HepG2 (cell line): ENCODE results near the gene DNAAF3. TPM values are rescaled to one million over a fixed set of nuclear protein-coding genes. Genes with fewer than 3 reads are reported as not detected.

Experiments used
- ARNTL ChIP-seq: sonication (generic); formaldehyde crosslinking; IDR thresholded peaks from 2 replicates; pipeline ENCODE4 v1.4.0; 2020; ENCODE audit warnings: mild to moderate bottlenecking, missing genetic modification reagents
- ATRX ChIP-seq: sonication (generic); formaldehyde crosslinking; IDR thresholded peaks from 2 replicates; pipeline ENCODE4 v1.4.0; 2020; ENCODE audit warnings: missing genetic modification reagents, borderline replicate concordance
- CCDC6 ChIP-seq: sonication (generic); formaldehyde crosslinking; IDR thresholded peaks from 2 replicates; pipeline ENCODE4 v1.8.1; 2022; ENCODE audit warnings: mild to moderate bottlenecking, missing genetic modification reagents, moderate library complexity
- HMGXB3 ChIP-seq: sonication (generic); formaldehyde crosslinking; IDR thresholded peaks from 2 replicates; pipeline ENCODE4 v1.4.0; 2020; ENCODE audit warnings: missing genetic modification reagents, borderline replicate concordance
- PHF21A ChIP-seq: sonication (generic); formaldehyde crosslinking; IDR thresholded peaks from 2 replicates; pipeline ENCODE4 v1.5.0; 2020; ENCODE audit warnings: mild to moderate bottlenecking, missing genetic modification reagents
- SYNCRIP ChIP-seq: fragments of 200-400 bp; formaldehyde crosslinking; IDR thresholded peaks from 2 replicates; pipeline ENCODE4 v1.6.1; 2018; ENCODE audit warnings: mild to moderate bottlenecking, low read depth, low read length; ENCODE audit not compliant: insufficient read depth
- TAF1 ChIP-seq: sonication (generic); formaldehyde crosslinking; IDR thresholded peaks from 2 replicates; pipeline ENCODE4 v1.4.0; 2020; ENCODE audit warnings: missing genetic modification reagents
- TBP ChIP-seq: sonication (generic); formaldehyde crosslinking; IDR thresholded peaks from 2 replicates; pipeline ENCODE4 v1.5.0; 2020; ENCODE audit warnings: missing genetic modification reagents
- ZBTB38 ChIP-seq: sonication (generic); formaldehyde crosslinking; IDR thresholded peaks from 2 replicates; pipeline ENCODE4 v1.5.1; 2020; ENCODE audit warnings: mild to moderate bottlenecking, missing genetic modification reagents
- ZNF121 ChIP-seq: sonication (generic); formaldehyde crosslinking; IDR thresholded peaks from 2 replicates; pipeline ENCODE4 v1.5.0; 2020; ENCODE audit warnings: mild to moderate bottlenecking, missing genetic modification reagents
- ZNF430 ChIP-seq: sonication (generic); formaldehyde crosslinking; IDR thresholded peaks from 2 replicates; pipeline ENCODE4 v1.9.0; 2021; ENCODE audit warnings: mild to moderate bottlenecking, missing genetic modification reagents
- ZNF552 ChIP-seq: sonication (generic); formaldehyde crosslinking; IDR thresholded peaks from 2 replicates; pipeline ENCODE4 v1.9.0; 2022; ENCODE audit warnings: missing genetic modification reagents, mild to moderate bottlenecking, borderline replicate concordance
- ZNF839 ChIP-seq: sonication (generic); formaldehyde crosslinking; IDR thresholded peaks from 2 replicates; pipeline ENCODE4 v1.4.0; 2020; ENCODE audit warnings: missing genetic modification reagents, mild to moderate bottlenecking, borderline replicate concordance
- polyA plus RNA-seq, 8 experiments: library from polyadenylated mRNA; depleted of rRNA in 3 of 8; stranded (reverse) in 7 of 8; unstranded in 1 of 8; fragments of >200 nt; fragmentation: Illumina TruSeq in 4 of 8; extraction: Trizol in 4 of 8; gene quantifications; 2 replicates each; pipeline versions ENCODE4 v1.2.1 to v1.2.3, GENCODE V29; 2011 to 2016; ENCODE audit warnings: low read depth in 4 of 8, missing spikeins in 1 of 8, mixed read lengths in 1 of 8; ENCODE audit not compliant: insufficient read depth in 1 of 8
- total RNA-seq, 5 experiments: library from RNA; depleted of rRNA; stranded (reverse); fragments of >200 nt; fragmentation: Illumina TruSeq; extraction: Trizol; gene quantifications; 2 replicates each; pipeline ENCODE4 v1.2.3, GENCODE V29; 2016; ENCODE audit warnings: low read depth in 1 of 5
- TF ChIP-seq, protein P1 (sequence below): sonication (generic); formaldehyde crosslinking; IDR thresholded peaks from 2 replicates; pipeline ENCODE4 v1.5.0; 2020; ENCODE audit warnings: missing genetic modification reagents, mild to moderate bottlenecking, borderline replicate concordance
- TF ChIP-seq, protein P2 (sequence below): sonication (generic); formaldehyde crosslinking; IDR thresholded peaks from 2 replicates; pipeline ENCODE4 v1.4.0; 2020; ENCODE audit warnings: missing genetic modification reagents

Gene DNAAF3
- total and polyA plus RNA-seq, 2 of the 13 experiments (the other 11 are each of a cell fraction or from before 2014, with no cell fraction given) = 0.30 to 0.40 TPM

DNA sequence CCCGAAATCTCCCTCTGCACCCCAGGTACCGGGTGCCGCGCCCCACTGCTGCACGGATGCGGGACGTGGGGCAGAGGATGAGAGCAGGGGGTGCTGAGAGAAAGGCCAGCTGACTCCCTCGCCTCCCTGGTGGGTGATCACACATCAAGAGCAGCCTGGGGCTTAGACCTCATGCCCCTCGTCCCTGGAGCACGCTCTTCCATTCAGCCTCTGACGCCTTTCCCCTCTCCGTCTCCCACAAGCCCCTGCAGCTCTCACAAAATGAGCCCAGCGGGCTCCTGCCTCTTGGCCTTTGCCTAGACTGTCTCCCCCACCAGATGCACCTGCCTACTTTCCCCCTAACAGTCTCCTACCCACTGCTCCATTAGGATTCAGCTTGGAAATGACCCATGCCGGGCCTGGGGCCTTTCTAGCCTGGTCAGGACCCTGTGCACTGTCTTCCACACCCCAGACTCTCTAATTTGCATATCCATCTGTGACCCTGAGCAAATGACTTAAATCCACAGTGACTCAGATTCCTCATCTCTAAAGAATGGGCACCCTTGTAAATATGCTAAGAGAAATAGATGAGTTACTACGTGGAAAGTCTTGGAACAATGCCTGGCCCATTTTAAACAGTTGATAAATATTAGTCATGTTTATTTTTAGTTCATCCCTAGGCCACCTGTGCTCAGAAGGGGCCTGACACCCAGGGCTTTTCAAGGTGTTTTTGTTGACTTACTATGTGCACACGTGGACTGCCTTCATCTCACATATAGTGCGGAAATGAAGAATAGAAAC is 43.5 kb upstream of the DNAAF3 start (continued):
- no peak for TF ChIP-seq TBP
- no peak for TF ChIP-seq ATRX (CRISPR knock-in tag)
- no peak for TF ChIP-seq ZNF839 (CRISPR knock-in tag)
- TF ChIP-seq ZBTB38 (CRISPR knock-in tag) = peak; percentile 32; the same call in 1 of the 2 replicates
- no peak for TF ChIP-seq SYNCRIP
- TF ChIP-seq ZNF552 (CRISPR knock-in tag) = 0 out of 2 replicates have a peak, but pooled peaks have one; percentile 49
- no peak for TF ChIP-seq HMGXB3 (CRISPR knock-in tag)
- TF ChIP-seq TAF1 (CRISPR knock-in tag) = no peak
- TF ChIP-seq, protein P1, sequence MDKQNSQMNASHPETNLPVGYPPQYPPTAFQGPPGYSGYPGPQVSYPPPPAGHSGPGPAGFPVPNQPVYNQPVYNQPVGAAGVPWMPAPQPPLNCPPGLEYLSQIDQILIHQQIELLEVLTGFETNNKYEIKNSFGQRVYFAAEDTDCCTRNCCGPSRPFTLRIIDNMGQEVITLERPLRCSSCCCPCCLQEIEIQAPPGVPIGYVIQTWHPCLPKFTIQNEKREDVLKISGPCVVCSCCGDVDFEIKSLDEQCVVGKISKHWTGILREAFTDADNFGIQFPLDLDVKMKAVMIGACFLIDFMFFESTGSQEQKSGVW (CRISPR knock-in tag) = no peak
- TF ChIP-seq, protein P2, sequence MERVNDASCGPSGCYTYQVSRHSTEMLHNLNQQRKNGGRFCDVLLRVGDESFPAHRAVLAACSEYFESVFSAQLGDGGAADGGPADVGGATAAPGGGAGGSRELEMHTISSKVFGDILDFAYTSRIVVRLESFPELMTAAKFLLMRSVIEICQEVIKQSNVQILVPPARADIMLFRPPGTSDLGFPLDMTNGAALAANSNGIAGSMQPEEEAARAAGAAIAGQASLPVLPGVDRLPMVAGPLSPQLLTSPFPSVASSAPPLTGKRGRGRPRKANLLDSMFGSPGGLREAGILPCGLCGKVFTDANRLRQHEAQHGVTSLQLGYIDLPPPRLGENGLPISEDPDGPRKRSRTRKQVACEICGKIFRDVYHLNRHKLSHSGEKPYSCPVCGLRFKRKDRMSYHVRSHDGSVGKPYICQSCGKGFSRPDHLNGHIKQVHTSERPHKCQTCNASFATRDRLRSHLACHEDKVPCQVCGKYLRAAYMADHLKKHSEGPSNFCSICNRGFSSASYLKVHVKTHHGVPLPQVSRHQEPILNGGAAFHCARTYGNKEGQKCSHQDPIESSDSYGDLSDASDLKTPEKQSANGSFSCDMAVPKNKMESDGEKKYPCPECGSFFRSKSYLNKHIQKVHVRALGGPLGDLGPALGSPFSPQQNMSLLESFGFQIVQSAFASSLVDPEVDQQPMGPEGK (CRISPR knock-in tag) = 0 out of 2 replicates have a peak, but pooled peaks have one; percentile 36
- TF ChIP-seq PHF21A = peak; percentile 74
- TF ChIP-seq ZNF121 = no peak
- TF ChIP-seq ZNF430 (CRISPR knock-in tag) = 0 out of 2 replicates have a peak, but pooled peaks have one; percentile 87
- TF ChIP-seq CCDC6 = no peak
- TF ChIP-seq ARNTL (CRISPR knock-in tag) = peak; percentile 13; the same call in 1 of the 2 replicates
